H1 (cell line): ENCODE data around the gene SAFB2. TPM values are rescaled to one million over a fixed set of nuclear protein-coding genes. Genes with fewer than 3 reads are reported as not detected.

Source experiments
- CTCF ChIA-PET: fragments of 300-600 bp; sonication (Branson Sonifier 250); formaldehyde crosslinking; loops from one replicate; lab custom pipeline; 2021; ENCODE audit not compliant: partially characterized antibody; lab: Charles Lee
- POLR2A ChIA-PET: fragments of 300-600 bp; sonication (Branson Sonifier 250); formaldehyde crosslinking; loops from one replicate; lab custom pipeline; 2021; ENCODE audit warnings: inconsistent platforms; ENCODE audit not compliant: partially characterized antibody; lab: Charles Lee
- DNase-seq, 2 experiments: peaks; one replicate each; pipeline versions ENCODE4 v3.0.0 to v3.0.0-alpha.2; 2010 to 2022; ENCODE audit warnings: low spot score in 2 of 2, low read depth in 1 of 2, mixed read lengths in 1 of 2
- FAIRE-seq: peaks from 2 replicates; lab custom pipeline; 2011; peaks lifted over from hg19 to GRCh38; lab: Jason Lieb, UNC
- H2AFZ ChIP-seq: 2 replicates; pipeline ENCODE4 v1.8.1; 2012; ENCODE audit warnings: low read length, inconsistent platforms
- H2AK5ac ChIP-seq: 2 replicates; pipeline ENCODE4 v1.6.1; 2013; ENCODE audit warnings: low read depth, low read length
- H2BK120ac ChIP-seq: replicated peaks from 2 replicates; pipeline ENCODE3; 2013; ENCODE audit warnings: low read depth, low read length, inconsistent platforms
- H2BK12ac ChIP-seq: 2 replicates; pipeline ENCODE4 v1.6.1; 2013; ENCODE audit warnings: low read depth, low read length
- H2BK15ac ChIP-seq: 2 replicates; pipeline ENCODE4 v1.6.1; 2013; ENCODE audit warnings: low read length
- H2BK20ac ChIP-seq: 2 replicates; pipeline ENCODE4 v1.6.1; 2013; ENCODE audit warnings: low read length
- H2BK5ac ChIP-seq: 2 replicates; pipeline ENCODE4 v1.6.1; 2013; ENCODE audit warnings: low read depth, low read length
- H3K14ac ChIP-seq: 2 replicates; pipeline ENCODE4 v1.6.1; 2013; ENCODE audit warnings: inconsistent platforms; ENCODE audit not compliant: insufficient read length
- H3K18ac ChIP-seq: 2 replicates; pipeline ENCODE4 v1.6.1; 2013; ENCODE audit warnings: low read length; ENCODE audit errors: extremely low read depth
- H3K23ac ChIP-seq: 2 replicates; pipeline ENCODE4 v1.6.1; 2013; ENCODE audit warnings: inconsistent platforms; ENCODE audit not compliant: insufficient read length
- H3K23me2 ChIP-seq: 2 replicates; pipeline ENCODE4 v1.6.1; 2013; ENCODE audit warnings: low read depth, low read length
- H3K27ac ChIP-seq: 2 replicates; pipeline ENCODE4 v1.6.1; 2011; ENCODE audit warnings: low read depth, low read length, inconsistent platforms
- H3K27me3 ChIP-seq, 4 experiments: replicated peaks in 1 of 4; 1 replicate in 1 of 4; 2 replicates in 3 of 4; pipeline versions ENCODE4 v1.6.1 to v1.8.1; 2011 to 2013; ENCODE audit warnings: low read length in 3 of 4, mild to moderate bottlenecking in 3 of 4, inconsistent platforms in 2 of 4, mixed read lengths in 2 of 4, moderate library complexity in 1 of 4; ENCODE audit not compliant: control insufficient read depth in 3 of 4, insufficient read depth in 3 of 4; ENCODE audit errors: extremely low read depth in 1 of 4
- H3K36me3 ChIP-seq, 4 experiments: 2 replicates each; pipeline versions ENCODE4 v1.6.1 to v1.8.1; 2011 to 2013; ENCODE audit warnings: mild to moderate bottlenecking in 4 of 4, low read length in 3 of 4, moderate library complexity in 2 of 4, control low read depth in 1 of 4, inconsistent platforms in 1 of 4; ENCODE audit not compliant: insufficient read depth in 4 of 4, control insufficient read depth in 2 of 4
- H3K4ac ChIP-seq: replicated peaks from 2 replicates; pipeline ENCODE3; 2013; ENCODE audit warnings: low read length, low read depth, mixed read lengths, inconsistent platforms; ENCODE audit not compliant: insufficient read length
- H3K4me1 ChIP-seq, 4 experiments: replicated peaks in 1 of 4; 1 replicate in 1 of 4; 2 replicates in 3 of 4; pipeline versions ENCODE4 v1.6.1 to v1.8.1; 2011 to 2013; ENCODE audit warnings: low read length in 3 of 4, inconsistent platforms in 2 of 4, mixed read lengths in 1 of 4; ENCODE audit not compliant: insufficient read depth in 4 of 4, control insufficient read depth in 3 of 4
- H3K4me2 ChIP-seq, 2 experiments: 2 replicates each; pipeline versions ENCODE4 v1.6.1 to v1.8.1; 2011 to 2013; ENCODE audit warnings: low read depth in 2 of 2, low read length in 2 of 2, control low read depth in 1 of 2, inconsistent platforms in 1 of 2, mild to moderate bottlenecking in 1 of 2; ENCODE audit not compliant: insufficient read depth in 1 of 2
- H3K4me3 ChIP-seq, 4 experiments: fragments of 200-600, 300-600 bp in 1 of 4; sonication (generic), shearing (Covaris generic), sonication (Bioruptor Twin) in 1 of 4; 2 replicates each; pipeline versions ENCODE4 v1.5.1 to v1.8.1; 2011 to 2016; ENCODE audit warnings: low read length in 4 of 4, low read depth in 3 of 4, control low read depth in 2 of 4, inconsistent platforms in 2 of 4, mild to moderate bottlenecking in 2 of 4, mixed read lengths in 1 of 4, moderate library complexity in 1 of 4; ENCODE audit not compliant: insufficient read depth in 2 of 4; ENCODE audit errors: extremely low read depth in 1 of 4
- H3K56ac ChIP-seq: replicated peaks from 2 replicates; pipeline ENCODE3; 2013; ENCODE audit warnings: low read depth, mild to moderate bottlenecking, mixed read lengths, low read length, inconsistent platforms; ENCODE audit not compliant: insufficient read length
- H3K79me1 ChIP-seq: 2 replicates; pipeline ENCODE4 v1.6.1; 2013; ENCODE audit warnings: low read depth, low read length, control low read depth
- H3K79me2 ChIP-seq, 2 experiments: 2 replicates each; pipeline versions ENCODE4 v1.6.1 to v1.8.1; 2012 to 2013; ENCODE audit warnings: low read length in 2 of 2, mild to moderate bottlenecking in 2 of 2, inconsistent platforms in 1 of 2; ENCODE audit not compliant: insufficient read depth in 2 of 2, control insufficient read depth in 1 of 2
- H3K9ac ChIP-seq, 4 experiments: replicated peaks in 1 of 4; 1 replicate in 1 of 4; 2 replicates in 3 of 4; pipeline versions ENCODE4 v1.6.1 to v1.8.1; 2011 to 2013; ENCODE audit warnings: low read depth in 3 of 4, low read length in 3 of 4, control low read depth in 2 of 4, mild to moderate bottlenecking in 2 of 4, moderate library complexity in 2 of 4, inconsistent platforms in 1 of 4; ENCODE audit errors: extremely low read depth in 1 of 4
- H3K9me3 ChIP-seq, 2 experiments: 2 replicates each; pipeline versions ENCODE4 v1.6.1 to v1.8.1; 2012 to 2013; ENCODE audit warnings: mild to moderate bottlenecking in 2 of 2, moderate library complexity in 2 of 2, control low read depth in 1 of 2, inconsistent platforms in 1 of 2, low read depth in 1 of 2, low read length in 1 of 2, mixed read lengths in 1 of 2; ENCODE audit not compliant: insufficient read depth in 2 of 2
- H4K20me1 ChIP-seq, 2 experiments: replicated peaks in 1 of 2; 2 replicates each; pipeline versions ENCODE3 to v1.8.1; 2011 to 2013; ENCODE audit warnings: inconsistent platforms in 2 of 2, low read length in 2 of 2, mild to moderate bottlenecking in 1 of 2; ENCODE audit not compliant: insufficient read depth in 2 of 2, control insufficient read depth in 1 of 2
- H4K5ac ChIP-seq: 2 replicates; pipeline ENCODE4 v1.6.1; 2013; ENCODE audit warnings: low read length, low read depth, mixed read lengths, inconsistent platforms; ENCODE audit not compliant: insufficient read length
- H4K8ac ChIP-seq: 2 replicates; pipeline ENCODE4 v1.8.0; 2013; ENCODE audit warnings: mild to moderate bottlenecking, moderate library complexity, low read length, inconsistent platforms; ENCODE audit not compliant: insufficient read depth; ENCODE audit errors: extremely low read depth
- H4K91ac ChIP-seq: replicated peaks from 2 replicates; pipeline ENCODE3; 2013; ENCODE audit warnings: low read length, mixed read lengths, inconsistent platforms; ENCODE audit not compliant: insufficient read length
- SP4 ChIP-seq: IDR thresholded peaks from 2 replicates; pipeline ENCODE4 v1.6.1; 2012; ENCODE audit warnings: low read length, inconsistent platforms
- ZNF274 ChIP-seq: IDR thresholded peaks from 2 replicates; pipeline ENCODE4 v1.7.0; 2012; ENCODE audit warnings: low read length, borderline replicate concordance; ENCODE audit errors: extremely low read depth
- WGBS, 2 experiments: shearing (Covaris generic) in 1 of 2; methylation state at CpG; one replicate each; pipeline versions ENCODE4 v1.1.6 to v1.1.7; 2013 to 2015; ENCODE audit warnings: low lambda C conversion rate in 2 of 2, mixed read lengths in 2 of 2, inconsistent platforms in 1 of 2, low coverage in 1 of 2, missing lambda C conversion rate in 1 of 2; ENCODE audit not compliant: insufficient replicate concordance in 2 of 2, insufficient coverage in 1 of 2, insufficient read length in 1 of 2; ENCODE audit errors: extremely low coverage in 1 of 2, missing lambda C conversion rate in 1 of 2; 5-methylcytosine and 5-hydroxymethylcytosine counted together
- polyA plus RNA-seq, 7 experiments: library from polyadenylated mRNA; depleted of rRNA in 3 of 7; stranded (reverse) in 5 of 7; unstranded in 2 of 7; fragments of >200 nt in 5 of 7; fragments of 200-250 nt in 2 of 7; gene quantifications; 1 replicate in 5 of 7; 2 replicates in 1 of 7; 4 replicates in 1 of 7; pipeline versions ENCODE4 v1.2.1 to v1.2.3, GENCODE V29; 2011 to 2013; ENCODE audit warnings: missing spikeins in 2 of 7, mixed read lengths in 2 of 7
- total RNA-seq: library from RNA; stranded (reverse); fragmentation: NEBNext Ultra II Directional; extraction: Animal tissue kit (Norgen Biotek cat#: 25700); gene quantifications from 2 replicates; pipeline ENCODE4 v1.2.1, GENCODE V29; 2021

Gene SAFB2
- total and polyA plus RNA-seq, 2 of the 8 experiments (the other 6 are each of a cell fraction or from before 2014, with no cell fraction given), result 14.8 to 63.8 TPM

GRCh38 chr19:5545984-5546383 is 76.6 kb downstream of the SAFB2 start:
- no peak for FAIRE-seq
- H3K4me3 ChIP-seq, result no peak overlapping the region
- WGBS, 2 experiments, result 91% methylated on average over 4 of the region's 4 CpGs; no CpG with 5 or more reads in 1 of the 2 experiments
- H3K23me2 ChIP-seq, result no peaks in the 10 kb centered on the region
- H3K27ac ChIP-seq, result no peak overlapping the region
- H3K79me2 ChIP-seq, result no peaks in the 10 kb centered on the region
- no peak overlapping the region for H3K23ac ChIP-seq
- no peak overlapping the region for H3K9ac ChIP-seq
- H4K8ac ChIP-seq, result no peak overlapping the region
- H2BK5ac ChIP-seq, result no peak overlapping the region
- H3K4me2 ChIP-seq, result no peak overlapping the region
- no peak overlapping the region for H3K14ac ChIP-seq
- no peak overlapping the region for H2BK15ac ChIP-seq
- no peaks in the 10 kb centered on the region for H3K27me3 ChIP-seq
- no peak overlapping the region for H2BK12ac ChIP-seq
- no peak for DNase-seq
- no peak overlapping the region for H4K5ac ChIP-seq
- no peak overlapping the region for H2BK120ac ChIP-seq
- H4K91ac ChIP-seq, result no peak overlapping the region
- H3K9me3 ChIP-seq, result no peaks in the 10 kb centered on the region
- H3K36me3 ChIP-seq, result no peaks in the 10 kb centered on the region
- CTCF ChIA-PET, result interaction anchor here (1.1 to 16.7 kb wide), 10 partner anchors 10 to 314 kb away, joined by 3 to 206 read pairs (median 10); no protein-coding TSS in a partner anchor
- POLR2A ChIA-PET, result no interaction called here
- H2AK5ac ChIP-seq, result no peak overlapping the region
- no peak overlapping the region for H3K18ac ChIP-seq
- peaks cover 0 to 2% of the 10 kb centered on the region in 2 experiments for H4K20me1 ChIP-seq
- H3K4me1 ChIP-seq, result no peaks in the 10 kb centered on the region
- no peak overlapping the region for H2AFZ ChIP-seq
- H2BK20ac ChIP-seq, result no peak overlapping the region
- H3K4ac ChIP-seq, result no peak overlapping the region
- no peaks in the 10 kb centered on the region for H3K79me1 ChIP-seq
- H3K56ac ChIP-seq, result no peak overlapping the region
- no peak for TF ChIP-seq SP4
- TF ChIP-seq ZNF274, result no peak
